ENCODE results near the gene OAF.

DNA sequence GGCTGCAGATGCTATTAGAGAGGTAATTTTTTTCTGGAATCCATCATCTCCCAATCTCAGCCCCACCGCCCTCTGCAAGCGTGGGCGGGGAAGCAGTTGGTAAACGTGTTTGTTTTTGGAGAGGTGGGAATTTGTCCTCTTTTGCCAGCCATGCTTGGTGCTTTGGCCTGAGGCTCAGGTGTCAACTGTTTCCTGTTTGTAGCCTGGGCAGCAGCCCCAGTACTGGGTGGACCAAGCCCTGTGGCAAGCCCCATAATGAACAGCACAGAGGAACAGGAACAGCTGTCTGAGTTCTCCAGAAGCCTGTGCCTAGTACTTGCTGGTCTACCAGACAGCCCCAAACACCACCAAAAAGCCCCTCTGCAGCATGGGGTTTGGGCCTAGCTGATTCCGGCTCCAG, 68.7 kb downstream of the OAF start:
- TF ChIP-seq CTCF (IDR thresholded peaks at IDR 0.05; ENCODE audit: insufficient read depth, low read length), result no peak
- no peak for TF ChIP-seq POLR2AphosphoS5 (IDR thresholded peaks at IDR 0.05; ENCODE audit: low read depth)
- TF ChIP-seq, protein P1, sequence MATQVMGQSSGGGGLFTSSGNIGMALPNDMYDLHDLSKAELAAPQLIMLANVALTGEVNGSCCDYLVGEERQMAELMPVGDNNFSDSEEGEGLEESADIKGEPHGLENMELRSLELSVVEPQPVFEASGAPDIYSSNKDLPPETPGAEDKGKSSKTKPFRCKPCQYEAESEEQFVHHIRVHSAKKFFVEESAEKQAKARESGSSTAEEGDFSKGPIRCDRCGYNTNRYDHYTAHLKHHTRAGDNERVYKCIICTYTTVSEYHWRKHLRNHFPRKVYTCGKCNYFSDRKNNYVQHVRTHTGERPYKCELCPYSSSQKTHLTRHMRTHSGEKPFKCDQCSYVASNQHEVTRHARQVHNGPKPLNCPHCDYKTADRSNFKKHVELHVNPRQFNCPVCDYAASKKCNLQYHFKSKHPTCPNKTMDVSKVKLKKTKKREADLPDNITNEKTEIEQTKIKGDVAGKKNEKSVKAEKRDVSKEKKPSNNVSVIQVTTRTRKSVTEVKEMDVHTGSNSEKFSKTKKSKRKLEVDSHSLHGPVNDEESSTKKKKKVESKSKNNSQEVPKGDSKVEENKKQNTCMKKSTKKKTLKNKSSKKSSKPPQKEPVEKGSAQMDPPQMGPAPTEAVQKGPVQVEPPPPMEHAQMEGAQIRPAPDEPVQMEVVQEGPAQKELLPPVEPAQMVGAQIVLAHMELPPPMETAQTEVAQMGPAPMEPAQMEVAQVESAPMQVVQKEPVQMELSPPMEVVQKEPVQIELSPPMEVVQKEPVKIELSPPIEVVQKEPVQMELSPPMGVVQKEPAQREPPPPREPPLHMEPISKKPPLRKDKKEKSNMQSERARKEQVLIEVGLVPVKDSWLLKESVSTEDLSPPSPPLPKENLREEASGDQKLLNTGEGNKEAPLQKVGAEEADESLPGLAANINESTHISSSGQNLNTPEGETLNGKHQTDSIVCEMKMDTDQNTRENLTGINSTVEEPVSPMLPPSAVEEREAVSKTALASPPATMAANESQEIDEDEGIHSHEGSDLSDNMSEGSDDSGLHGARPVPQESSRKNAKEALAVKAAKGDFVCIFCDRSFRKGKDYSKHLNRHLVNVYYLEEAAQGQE (IDR thresholded peaks at IDR 0.05; ENCODE audit: insufficient replicate concordance, low read depth), result no peak
- no peak for TF ChIP-seq GABPA (IDR thresholded peaks at IDR 0.05; ENCODE audit: low read depth)
- TF ChIP-seq SPI1 (IDR thresholded peaks at IDR 0.05; ENCODE audit: borderline replicate concordance, low read depth), result no peak
